ENCODE results near the gene ACOT7.
A peak's percentile ranks its signal among the peaks of the same experiment; 100 is the strongest.

Gene ACOT7

GRCh38 chr1:6348511-6349191 lies 44.9 kb downstream of the ACOT7 start:
- Histone ChIP-seq H3K4me2 (ENCODE audit: low read depth, low read length) (no peak overlapping the region), H3K9ac (ENCODE audit: low read length) (no peak overlapping the region), H3K4me1 (ENCODE audit: low read length) (no peaks in the 10 kb centered on the region), H3K9me3 (replicated peaks; ENCODE audit: insufficient read depth, low read length) (no peaks in the 10 kb centered on the region), H2AFZ (ENCODE audit: low read length) (no peak overlapping the region), H3K36me3 (replicated peaks; ENCODE audit: insufficient read depth, low read length) (no peaks in the 10 kb centered on the region), H3K27ac (ENCODE audit: low read length) (no peak overlapping the region), H4K20me1 (ENCODE audit: insufficient read depth, low read length) (no peaks in the 10 kb centered on the region), H3K79me2 (ENCODE audit: low read length) (peaks cover 7% of the 10 kb centered on the region), H3K4me3 (ENCODE audit: low read length) (no peak overlapping the region), H3F3A (ENCODE audit: insufficient read depth, low read length) (no peaks in the 10 kb centered on the region), H3K27me3 (replicated peaks; ENCODE audit: insufficient read depth, low read length) (no peaks in the 10 kb centered on the region), H3K9me2 (replicated peaks; ENCODE audit: insufficient read depth, low read length) (no peaks in the 10 kb centered on the region)
- DNase-seq = no peak
- no peak for TF ChIP-seq EZH2 (optimal IDR thresholded peaks at IDR 0.05; ENCODE audit: low read depth, low read length)
- no peak for TF ChIP-seq EZH2phosphoT487 (IDR thresholded peaks at IDR 0.05; ENCODE audit: low read length)
- no peak for TF ChIP-seq CTCF (IDR thresholded peaks at IDR 0.05; ENCODE audit: low read length)

DNA sequence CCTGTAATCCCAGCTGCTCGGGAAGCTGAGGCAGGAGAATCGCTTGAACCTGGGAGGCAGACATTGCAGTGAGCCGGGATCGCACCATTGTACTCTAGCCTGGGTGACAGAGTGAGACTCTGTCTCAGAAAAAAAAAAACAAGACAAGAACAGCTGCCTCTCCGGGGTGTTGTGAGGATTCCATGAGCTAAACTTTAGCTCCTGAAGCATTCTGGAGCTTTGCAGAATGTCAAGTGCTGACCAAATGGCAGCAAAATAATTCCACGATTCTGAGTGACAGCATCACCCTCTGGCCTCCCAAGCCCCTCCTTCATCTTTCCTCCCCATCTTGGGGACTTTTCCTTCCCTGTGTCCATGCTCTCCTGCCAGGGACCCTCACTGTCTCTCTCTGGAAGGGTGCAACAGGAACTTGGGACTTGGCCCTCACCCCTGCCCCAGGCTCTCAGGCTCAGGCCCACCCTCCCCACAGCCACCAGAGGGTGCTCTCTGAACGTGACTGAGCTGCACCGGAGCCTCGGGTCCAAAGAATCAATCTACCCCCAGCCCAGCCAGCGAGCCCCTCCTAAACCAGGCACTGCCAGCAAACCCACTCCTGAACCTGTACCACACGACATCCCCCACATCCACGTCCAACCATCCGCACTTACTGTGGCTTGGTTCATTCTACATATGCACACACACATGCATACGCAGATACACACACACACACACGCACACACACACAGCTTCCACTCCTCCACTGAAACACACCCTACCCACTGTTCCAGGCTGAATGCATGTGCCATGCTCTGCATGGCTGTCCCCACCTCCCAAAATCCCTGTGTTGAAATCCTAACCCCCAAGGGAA lies 45.7 kb downstream of the ACOT7 start:
- Histone ChIP-seq H3K9me3 (replicated peaks; ENCODE audit: insufficient read depth, low read length) (no peaks in the 10 kb centered on the region), H3K27ac (ENCODE audit: low read length) (no peak overlapping the region), H3F3A (ENCODE audit: insufficient read depth, low read length) (no peaks in the 10 kb centered on the region), H3K4me1 (ENCODE audit: low read length) (no peaks in the 10 kb centered on the region), H2AFZ (ENCODE audit: low read length) (no peak overlapping the region), H3K36me3 (replicated peaks; ENCODE audit: insufficient read depth, low read length) (no peaks in the 10 kb centered on the region), H3K4me3 (ENCODE audit: low read length) (no peak overlapping the region), H3K79me2 (ENCODE audit: low read length) (peaks cover 7% of the 10 kb centered on the region), H3K4me2 (ENCODE audit: low read depth, low read length) (no peak overlapping the region), H3K9me2 (replicated peaks; ENCODE audit: insufficient read depth, low read length) (no peaks in the 10 kb centered on the region), H3K9ac (ENCODE audit: low read length) (no peak overlapping the region), H4K20me1 (ENCODE audit: insufficient read depth, low read length) (no peaks in the 10 kb centered on the region), H3K27me3 (replicated peaks; ENCODE audit: insufficient read depth, low read length) (no peaks in the 10 kb centered on the region)
- DNase-seq = peak; percentile 21
- TF ChIP-seq CTCF (IDR thresholded peaks at IDR 0.05; ENCODE audit: low read length) (peak; percentile 65), EZH2phosphoT487 (IDR thresholded peaks at IDR 0.05; ENCODE audit: low read length) (no peak)

DNA sequence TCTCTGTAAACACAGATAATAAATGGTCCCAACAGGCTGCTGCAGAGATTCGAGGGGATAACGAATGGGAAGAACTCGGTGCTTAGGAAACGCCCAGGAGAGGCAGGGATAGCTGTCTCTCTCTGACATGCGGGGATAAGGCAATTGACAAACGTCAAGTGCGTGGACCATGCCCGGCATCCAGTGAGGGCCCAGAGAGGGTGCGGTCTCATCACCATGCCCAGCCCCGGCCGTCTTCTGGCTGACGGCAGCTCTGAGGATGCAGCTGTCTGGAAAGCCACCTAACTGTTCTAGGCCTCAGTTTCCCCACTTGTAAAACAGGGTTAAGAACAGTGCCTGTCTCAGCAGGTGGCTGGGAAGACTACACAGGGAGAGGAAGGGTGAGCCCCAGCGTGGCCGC lies 48.1 kb downstream of the ACOT7 start:
- no peaks in the 10 kb centered on the region for H3K27me3 ChIP-seq (replicated peaks; ENCODE audit: insufficient read depth, low read length)

More for the DNA sequence above, 48.1 kb downstream of the ACOT7 start:
- Histone ChIP-seq H3K4me3 (ENCODE audit: low read length) (no peak overlapping the region), H3K36me3 (replicated peaks; ENCODE audit: insufficient read depth, low read length) (no peaks in the 10 kb centered on the region), H3F3A (ENCODE audit: insufficient read depth, low read length) (no peaks in the 10 kb centered on the region), H3K27ac (ENCODE audit: low read length) (no peak overlapping the region), H3K79me2 (ENCODE audit: low read length) (no peaks in the 10 kb centered on the region; the same call in 1 of the 2 replicates), H2AFZ (ENCODE audit: low read length) (no peak overlapping the region), H3K4me1 (ENCODE audit: low read length) (no peaks in the 10 kb centered on the region), H3K9me3 (replicated peaks; ENCODE audit: insufficient read depth, low read length) (no peaks in the 10 kb centered on the region), H4K20me1 (ENCODE audit: insufficient read depth, low read length) (no peaks in the 10 kb centered on the region), H3K9ac (ENCODE audit: low read length) (no peak overlapping the region), H3K9me2 (replicated peaks; ENCODE audit: insufficient read depth, low read length) (no peaks in the 10 kb centered on the region), H3K4me2 (ENCODE audit: low read depth, low read length) (no peak overlapping the region)
- DNase-seq = no peak
- TF ChIP-seq EZH2phosphoT487 (IDR thresholded peaks at IDR 0.05; ENCODE audit: low read length) (no peak), EZH2 (optimal IDR thresholded peaks at IDR 0.05; ENCODE audit: low read depth, low read length) (no peak), CTCF (IDR thresholded peaks at IDR 0.05; ENCODE audit: low read length) (no peak)
